Suprapubic skin (tissue), 3 donors: ENCODE measurements around the gene PTPRN2.

ENCODE experiments used
- EP300 ChIP-seq: sonication (generic); formaldehyde crosslinking; IDR thresholded peaks from one replicate; pipeline ENCODE4 v1.6.1; 2017; ENCODE audit warnings: antibody characterized with exemption
- TF ChIP-seq, protein P1 (sequence below), 2 donors: fragments of 200-600 bp in 1 of 2; fragments of 450-650 bp in 1 of 2; sonication (generic) in 1 of 2; IDR thresholded peaks; one replicate each; pipeline ENCODE4 v1.5.1; 2016 to 2019; ENCODE audit warnings: antibody characterized with exemption in 2 of 2, mild to moderate bottlenecking in 1 of 2, moderate library complexity in 1 of 2

DNA sequence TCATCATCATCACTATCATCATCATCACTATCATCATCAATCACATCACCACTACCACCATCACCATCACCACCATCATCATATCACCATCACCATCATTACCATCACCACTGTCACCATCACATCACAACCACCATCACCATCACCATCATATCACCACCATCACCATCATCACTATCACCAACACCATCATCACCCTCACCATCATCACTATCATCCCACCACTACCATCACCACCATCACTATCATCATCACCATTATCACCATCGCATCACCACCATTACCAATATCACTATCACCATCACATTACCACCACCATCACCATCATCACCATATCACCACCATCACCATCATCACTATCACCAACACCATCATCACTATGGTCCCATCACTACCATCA lies 539.1 kb downstream of the PTPRN2 start:
- TF ChIP-seq, protein P1, sequence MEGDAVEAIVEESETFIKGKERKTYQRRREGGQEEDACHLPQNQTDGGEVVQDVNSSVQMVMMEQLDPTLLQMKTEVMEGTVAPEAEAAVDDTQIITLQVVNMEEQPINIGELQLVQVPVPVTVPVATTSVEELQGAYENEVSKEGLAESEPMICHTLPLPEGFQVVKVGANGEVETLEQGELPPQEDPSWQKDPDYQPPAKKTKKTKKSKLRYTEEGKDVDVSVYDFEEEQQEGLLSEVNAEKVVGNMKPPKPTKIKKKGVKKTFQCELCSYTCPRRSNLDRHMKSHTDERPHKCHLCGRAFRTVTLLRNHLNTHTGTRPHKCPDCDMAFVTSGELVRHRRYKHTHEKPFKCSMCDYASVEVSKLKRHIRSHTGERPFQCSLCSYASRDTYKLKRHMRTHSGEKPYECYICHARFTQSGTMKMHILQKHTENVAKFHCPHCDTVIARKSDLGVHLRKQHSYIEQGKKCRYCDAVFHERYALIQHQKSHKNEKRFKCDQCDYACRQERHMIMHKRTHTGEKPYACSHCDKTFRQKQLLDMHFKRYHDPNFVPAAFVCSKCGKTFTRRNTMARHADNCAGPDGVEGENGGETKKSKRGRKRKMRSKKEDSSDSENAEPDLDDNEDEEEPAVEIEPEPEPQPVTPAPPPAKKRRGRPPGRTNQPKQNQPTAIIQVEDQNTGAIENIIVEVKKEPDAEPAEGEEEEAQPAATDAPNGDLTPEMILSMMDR (IDR thresholded peaks at IDR 0.05): no peak
- no peak for TF ChIP-seq EP300
